Retinal pigment epithelial cell (primary cell): ENCODE results near the gene RBM19.

ENCODE experiments used
- DNase-seq: peaks from one replicate; pipeline ENCODE4 v3.0.0-alpha.2; 2010; ENCODE audit warnings: low read depth
- H3K4me3 ChIP-seq: 2 replicates; pipeline ENCODE4 v1.5.1; 2011; ENCODE audit warnings: mild to moderate bottlenecking, low read length, control low read depth, moderate library complexity
- TF ChIP-seq, protein P1 (sequence below): conservative IDR thresholded peaks from 2 replicates; pipeline ENCODE4 v1.5.1; 2011; ENCODE audit warnings: low read depth, low read length, control low read depth, inconsistent platforms

Gene RBM19

GRCh38 chr12:113931517-113931916, 34.6 kb downstream of the RBM19 start:
- H3K4me3 ChIP-seq: no peak overlapping the region
- no peak for DNase-seq
- TF ChIP-seq, protein P1, sequence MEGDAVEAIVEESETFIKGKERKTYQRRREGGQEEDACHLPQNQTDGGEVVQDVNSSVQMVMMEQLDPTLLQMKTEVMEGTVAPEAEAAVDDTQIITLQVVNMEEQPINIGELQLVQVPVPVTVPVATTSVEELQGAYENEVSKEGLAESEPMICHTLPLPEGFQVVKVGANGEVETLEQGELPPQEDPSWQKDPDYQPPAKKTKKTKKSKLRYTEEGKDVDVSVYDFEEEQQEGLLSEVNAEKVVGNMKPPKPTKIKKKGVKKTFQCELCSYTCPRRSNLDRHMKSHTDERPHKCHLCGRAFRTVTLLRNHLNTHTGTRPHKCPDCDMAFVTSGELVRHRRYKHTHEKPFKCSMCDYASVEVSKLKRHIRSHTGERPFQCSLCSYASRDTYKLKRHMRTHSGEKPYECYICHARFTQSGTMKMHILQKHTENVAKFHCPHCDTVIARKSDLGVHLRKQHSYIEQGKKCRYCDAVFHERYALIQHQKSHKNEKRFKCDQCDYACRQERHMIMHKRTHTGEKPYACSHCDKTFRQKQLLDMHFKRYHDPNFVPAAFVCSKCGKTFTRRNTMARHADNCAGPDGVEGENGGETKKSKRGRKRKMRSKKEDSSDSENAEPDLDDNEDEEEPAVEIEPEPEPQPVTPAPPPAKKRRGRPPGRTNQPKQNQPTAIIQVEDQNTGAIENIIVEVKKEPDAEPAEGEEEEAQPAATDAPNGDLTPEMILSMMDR: no peak

GRCh38 chr12:113930249-113930648, 35.9 kb downstream of the RBM19 start:
- H3K4me3 ChIP-seq: no peak overlapping the region
- DNase-seq: no peak
- TF ChIP-seq, protein P1: no peak

GRCh38 chr12:113929312-113929989, 36.7 kb downstream of the RBM19 start:
- TF ChIP-seq, protein P1: no peak
- no peak overlapping the region for H3K4me3 ChIP-seq
- DNase-seq: no peak

DNA sequence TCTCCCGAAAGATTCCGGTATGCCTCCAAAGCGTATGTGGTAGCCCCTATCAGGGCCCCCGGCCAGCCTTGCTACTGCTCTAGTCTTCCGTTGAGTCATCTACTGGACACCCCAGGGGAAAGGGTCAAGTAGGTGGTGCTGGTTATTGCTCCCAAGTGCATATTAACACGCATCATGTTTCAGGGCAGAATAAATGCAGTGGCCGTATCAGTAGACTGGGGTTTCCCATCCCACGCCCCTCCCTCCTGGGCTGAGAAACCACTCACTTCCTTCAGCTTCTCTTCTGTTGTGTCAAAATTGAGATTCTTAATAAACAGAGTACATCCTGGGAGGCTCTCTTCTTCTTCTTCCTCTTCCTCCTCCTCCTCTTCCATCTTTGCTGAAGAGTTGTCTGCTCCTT, 39.3 kb downstream of the RBM19 start:
- no peak for DNase-seq
- H3K4me3 ChIP-seq: no peak overlapping the region
- TF ChIP-seq, protein P1: no peak

GRCh38 chr12:113924341-113924740, 41.8 kb downstream of the RBM19 start:
- DNase-seq: no peak
- TF ChIP-seq, protein P1: no peak
- H3K4me3 ChIP-seq: no peak overlapping the region

- no peak for DNase-seq
- TF ChIP-seq, protein P1: no peak
- no peak overlapping the region for H3K4me3 ChIP-seq
These were observed 42.9 kb downstream of the RBM19 start for GRCh38 chr12:113923251-113923650.

DNA sequence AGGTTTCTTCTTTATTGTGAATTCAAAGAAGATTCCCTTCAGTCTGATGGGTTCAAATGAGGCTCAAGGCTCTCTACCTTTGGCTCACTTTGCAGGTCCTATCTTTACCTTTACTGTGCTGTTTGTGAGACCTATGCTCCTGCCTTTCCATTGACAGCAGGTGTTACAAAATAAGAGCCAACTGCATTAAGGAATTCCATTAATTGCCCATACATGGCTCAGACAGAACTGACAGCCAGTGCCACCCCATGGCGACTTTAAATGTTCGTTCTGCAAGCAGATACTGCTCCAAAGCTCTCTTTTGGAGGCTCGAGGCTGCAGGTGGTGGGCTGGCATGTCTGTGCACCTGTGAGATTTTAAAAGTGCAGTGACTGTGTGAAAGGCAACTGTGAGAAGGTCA, 44.7 kb downstream of the RBM19 start:
- TF ChIP-seq, protein P1: no peak
- no peak overlapping the region for H3K4me3 ChIP-seq
- DNase-seq: no peak
